Breast epithelium (tissue), 3 donors: ENCODE results near the gene DCXR.

Source experiments
- POLR2A ChIP-seq: fragments of 450-650 bp; IDR thresholded peaks from one replicate; pipeline ENCODE4 v1.6.1; 2016; ENCODE audit warnings: antibody characterized with exemption, mild to moderate bottlenecking, moderate library complexity
- TF ChIP-seq, protein P1 (sequence below), 3 donors: fragments of 450-650 bp; IDR thresholded peaks; one replicate each; pipeline ENCODE4 v1.5.1; 2016 to 2017; ENCODE audit warnings: antibody characterized with exemption in 3 of 3, mild to moderate bottlenecking in 3 of 3, moderate library complexity in 3 of 3

GRCh38 chr17:82037889-82038195 is 345 bp upstream of the DCXR start:
- TF ChIP-seq, protein P1, sequence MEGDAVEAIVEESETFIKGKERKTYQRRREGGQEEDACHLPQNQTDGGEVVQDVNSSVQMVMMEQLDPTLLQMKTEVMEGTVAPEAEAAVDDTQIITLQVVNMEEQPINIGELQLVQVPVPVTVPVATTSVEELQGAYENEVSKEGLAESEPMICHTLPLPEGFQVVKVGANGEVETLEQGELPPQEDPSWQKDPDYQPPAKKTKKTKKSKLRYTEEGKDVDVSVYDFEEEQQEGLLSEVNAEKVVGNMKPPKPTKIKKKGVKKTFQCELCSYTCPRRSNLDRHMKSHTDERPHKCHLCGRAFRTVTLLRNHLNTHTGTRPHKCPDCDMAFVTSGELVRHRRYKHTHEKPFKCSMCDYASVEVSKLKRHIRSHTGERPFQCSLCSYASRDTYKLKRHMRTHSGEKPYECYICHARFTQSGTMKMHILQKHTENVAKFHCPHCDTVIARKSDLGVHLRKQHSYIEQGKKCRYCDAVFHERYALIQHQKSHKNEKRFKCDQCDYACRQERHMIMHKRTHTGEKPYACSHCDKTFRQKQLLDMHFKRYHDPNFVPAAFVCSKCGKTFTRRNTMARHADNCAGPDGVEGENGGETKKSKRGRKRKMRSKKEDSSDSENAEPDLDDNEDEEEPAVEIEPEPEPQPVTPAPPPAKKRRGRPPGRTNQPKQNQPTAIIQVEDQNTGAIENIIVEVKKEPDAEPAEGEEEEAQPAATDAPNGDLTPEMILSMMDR (IDR thresholded peaks at IDR 0.05) = no peak
- no peak for TF ChIP-seq POLR2A
